H1 (cell line): ENCODE results near the gene EXD2.

ENCODE experiments used
- CEBPB ChIP-seq: IDR thresholded peaks from 2 replicates; pipeline ENCODE4 v1.6.1; 2012; ENCODE audit warnings: low read depth, low read length
- JUND ChIP-seq: IDR thresholded peaks from 2 replicates; pipeline ENCODE4 v1.6.1; 2011; ENCODE audit warnings: mild to moderate bottlenecking, improper control_type of control experiment, low read length
- MAX ChIP-seq: IDR thresholded peaks from 2 replicates; pipeline ENCODE4 v1.6.1; 2012; ENCODE audit warnings: inconsistent platforms
- POLR2A ChIP-seq, 2 experiments: IDR thresholded peaks; 1 replicate in 1 of 2; 2 replicates in 1 of 2; pipeline ENCODE4 v1.6.1; 2011; ENCODE audit warnings: low read depth in 2 of 2, low read length in 2 of 2, mild to moderate bottlenecking in 2 of 2; ENCODE audit errors: control extremely low read depth in 1 of 2
- RAD21 ChIP-seq, 2 experiments: IDR thresholded peaks in 1 of 2; conservative IDR thresholded peaks in 1 of 2; 2 replicates each; pipeline ENCODE4 v1.6.1; 2011; ENCODE audit warnings: low read depth in 2 of 2, low read length in 2 of 2, improper control_type of control experiment in 1 of 2, inconsistent platforms in 1 of 2, mild to moderate bottlenecking in 1 of 2, moderate library complexity in 1 of 2

DNA sequence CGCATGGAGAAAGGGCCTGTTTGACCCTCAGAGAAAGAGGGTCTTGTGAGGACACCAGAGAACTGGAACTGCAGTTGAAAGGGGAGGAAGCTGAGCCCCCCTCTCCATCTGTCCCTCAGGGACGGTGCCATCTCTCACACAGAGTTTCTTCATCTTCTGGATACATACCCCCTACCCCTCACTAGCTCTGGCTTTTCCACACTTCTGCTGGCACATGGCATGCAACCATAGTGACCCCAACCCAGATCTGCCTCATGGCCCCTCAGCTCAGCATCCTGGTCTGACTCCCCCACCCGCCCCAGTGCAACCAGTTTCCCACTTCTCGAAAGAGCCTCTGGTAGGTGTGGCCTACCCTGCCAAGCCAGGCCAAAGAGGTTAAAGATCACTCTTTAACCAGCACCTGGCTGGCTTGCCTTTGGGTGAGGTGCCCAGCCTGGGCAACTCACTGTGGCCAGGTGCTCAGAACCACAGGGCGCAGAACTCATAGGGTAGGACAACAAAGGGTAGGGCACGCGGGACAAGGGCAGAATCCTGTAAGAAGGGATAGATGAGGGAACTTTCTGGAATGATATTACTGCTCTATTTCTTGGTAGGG is 94.5 kb downstream of the EXD2 start:
- no peak for TF ChIP-seq JUND
- TF ChIP-seq RAD21 (IDR thresholded peaks at IDR 0.05 in 1 of 2, conservative IDR thresholded peaks at IDR 0.05 in 1 of 2; ENCODE audit: low read depth in 2 of 2, low read length in 2 of 2) = no peak
- no peak for TF ChIP-seq MAX
- no peak for TF ChIP-seq CEBPB
- no peak for TF ChIP-seq POLR2A (IDR thresholded peaks at IDR 0.05; ENCODE audit: control extremely low read depth in 1 of 2, low read depth in 2 of 2, low read length in 2 of 2)
